Activated effector memory CD4-positive, alpha-beta T cell treated with anti-CD3 and anti-CD28 coated beads, Interleukin-2, amount 50 U/mL, for 16 hours (primary cell): ENCODE data around the gene HSPA1B.
"Not testable (repeated sequence)": the region's sequence is repeated elsewhere in the genome, so short reads cannot be mapped to it uniquely, and the experiment has no call there.

Experiments used
- DNase-seq: peaks from one replicate; pipeline ENCODE4 v3.0.0-alpha.2; 2020

Gene HSPA1B

GRCh38 chr6:31860349-31860748, 32.8 kb downstream of the HSPA1B start:
- no peak for DNase-seq

GRCh38 chr6:31861150-31861549, 33.6 kb downstream of the HSPA1B start:
- DNase-seq, result no peak

GRCh38 chr6:31861919-31862343, 34.4 kb downstream of the HSPA1B start:
- no peak for DNase-seq

- peak; percentile 100 for DNase-seq
These were observed 35.1 kb downstream of the HSPA1B start, which contains the start of gene NEU1 for GRCh38 chr6:31862344-31863235. Gene NEU1, minus strand, starts transcription at chr6:31862821. Its CDS starts 45 bp downstream, at chr6:31862776.

GRCh38 chr6:31864123-31864562, 36.6 kb downstream of the HSPA1B start:
- DNase-seq, result not testable (repeated sequence)

- no peak for DNase-seq
These were observed 37.3 kb downstream of the HSPA1B start for GRCh38 chr6:31864818-31865204.

GRCh38 chr6:31865205-31866118, 37.9 kb downstream of the HSPA1B start:
- no peak for DNase-seq

- not testable (repeated sequence) for DNase-seq
These were observed 41.1 kb downstream of the HSPA1B start for GRCh38 chr6:31868658-31868971.

GRCh38 chr6:31869343-31869742, 41.8 kb downstream of the HSPA1B start:
- DNase-seq, result no peak

- DNase-seq, result no peak
These were observed 42.9 kb downstream of the HSPA1B start for GRCh38 chr6:31870385-31870921.

- DNase-seq, result no peak
These were observed 43.6 kb downstream of the HSPA1B start for GRCh38 chr6:31871046-31871659.

GRCh38 chr6:31874084-31874670, 46.6 kb downstream of the HSPA1B start:
- no peak for DNase-seq

GRCh38 chr6:31874836-31875572, 47.5 kb downstream of the HSPA1B start:
- no peak for DNase-seq

GRCh38 chr6:31875877-31876276, 48.3 kb downstream of the HSPA1B start:
- DNase-seq, result no peak

- no peak for DNase-seq
These were observed 48.8 kb downstream of the HSPA1B start for GRCh38 chr6:31876357-31876756.

GRCh38 chr6:31877125-31877650, 49.6 kb downstream of the HSPA1B start:
- DNase-seq, result no peak

GRCh38 chr6:31877651-31878161, 50.2 kb downstream of the HSPA1B start:
- no peak for DNase-seq

- no peak for DNase-seq
These were observed 50.7 kb downstream of the HSPA1B start for GRCh38 chr6:31878222-31878621.

- DNase-seq, result no peak
These were observed 51.2 kb downstream of the HSPA1B start, which contains the start of gene SLC44A4 for GRCh38 chr6:31878726-31879125. Gene SLC44A4, minus strand, starts transcription at chr6:31878997. Its CDS starts 17 bp downstream, at chr6:31878980.

GRCh38 chr6:31879143-31879542, 51.6 kb downstream of the HSPA1B start:
- no peak for DNase-seq
